Liver (tissue), 9 donors: ENCODE data around the gene AREL1. TPM values are rescaled to one million over a fixed set of nuclear protein-coding genes. Genes with fewer than 3 reads are reported as not detected.

Source experiments
- DNase-seq: peaks from one replicate; pipeline ENCODE4 v3.0.0-alpha.2; 2017; ENCODE audit warnings: low spot score
- H3K27ac ChIP-seq, 2 donors: one replicate each; pipeline ENCODE4 v1.7.0; 2013; ENCODE audit warnings: inconsistent platforms in 2 of 2, low read length in 2 of 2, control low read depth in 1 of 2, low read depth in 1 of 2, mild to moderate bottlenecking in 1 of 2
- H3K27me3 ChIP-seq, 4 donors: one replicate each; pipeline versions ENCODE4 v1.6.1 to v1.7.0; 2013; ENCODE audit warnings: low read length in 3 of 4, inconsistent platforms in 1 of 4, mild to moderate bottlenecking in 1 of 4, moderate library complexity in 1 of 4; ENCODE audit not compliant: control insufficient read depth in 4 of 4, insufficient read depth in 4 of 4
- H3K36me3 ChIP-seq, 4 donors: one replicate each; pipeline versions ENCODE4 v1.6.1 to v1.7.0; 2013; ENCODE audit warnings: low read length in 3 of 4, mild to moderate bottlenecking in 3 of 4, low read depth in 1 of 4, moderate library complexity in 1 of 4; ENCODE audit not compliant: control insufficient read depth in 4 of 4, insufficient read depth in 3 of 4
- H3K4me1 ChIP-seq, 4 donors: one replicate each; pipeline versions ENCODE4 v1.6.1 to v1.7.0; 2013; ENCODE audit warnings: low read length in 3 of 4, mild to moderate bottlenecking in 3 of 4, moderate library complexity in 1 of 4; ENCODE audit not compliant: control insufficient read depth in 4 of 4, insufficient read depth in 4 of 4
- H3K4me3 ChIP-seq, 3 donors: one replicate each; pipeline versions ENCODE4 v1.6.1 to v1.7.0; 2013; ENCODE audit warnings: low read length in 3 of 3, control low read depth in 1 of 3, low read depth in 1 of 3, mild to moderate bottlenecking in 1 of 3
- H3K9ac ChIP-seq, 2 donors: one replicate each; pipeline ENCODE4 v1.7.0; 2013; ENCODE audit warnings: low read length in 2 of 2, mild to moderate bottlenecking in 2 of 2, moderate library complexity in 2 of 2, control low read depth in 1 of 2, low read depth in 1 of 2
- H3K9me3 ChIP-seq, 4 donors: one replicate each; pipeline versions ENCODE4 v1.6.1 to v1.7.0; 2013; ENCODE audit warnings: low read length in 3 of 4; ENCODE audit not compliant: control insufficient read depth in 4 of 4
- ATF3 ChIP-seq: IDR thresholded peaks from 2 replicates; pipeline ENCODE4 v1.6.1; 2016; ENCODE audit warnings: antibody characterized with exemption
- EGR1 ChIP-seq, 2 donors: IDR thresholded peaks; 2 replicates each; pipeline ENCODE4 v1.6.1; 2016 to 2018; ENCODE audit warnings: antibody characterized with exemption in 2 of 2, low read depth in 2 of 2
- FOXA1 ChIP-seq: IDR thresholded peaks from 2 replicates; pipeline ENCODE4 v1.6.1; 2016; ENCODE audit warnings: antibody characterized with exemption
- FOXA2 ChIP-seq: IDR thresholded peaks from 2 replicates; pipeline ENCODE4 v1.6.1; 2016; ENCODE audit warnings: antibody characterized with exemption
- GABPA ChIP-seq, 2 donors: IDR thresholded peaks in 1 of 2; conservative IDR thresholded peaks in 1 of 2; 2 replicates each; pipeline ENCODE4 v1.6.1; 2016; ENCODE audit warnings: antibody characterized with exemption in 2 of 2, mild to moderate bottlenecking in 1 of 2, moderate library complexity in 1 of 2
- HNF4A ChIP-seq, 2 donors: conservative IDR thresholded peaks; 2 replicates each; pipeline ENCODE4 v1.6.1; 2016; ENCODE audit warnings: antibody characterized with exemption in 2 of 2, mild to moderate bottlenecking in 2 of 2
- HNF4G ChIP-seq: IDR thresholded peaks from 2 replicates; pipeline ENCODE4 v1.6.1; 2016; ENCODE audit warnings: antibody characterized with exemption
- JUND ChIP-seq, 2 donors: IDR thresholded peaks; 2 replicates each; pipeline ENCODE4 v1.6.1; 2016; ENCODE audit warnings: antibody characterized with exemption in 2 of 2
- NR2F2 ChIP-seq: IDR thresholded peaks from 2 replicates; pipeline ENCODE4 v1.6.1; 2016; ENCODE audit warnings: antibody characterized with exemption
- RAD21 ChIP-seq, 2 donors: IDR thresholded peaks; 2 replicates each; pipeline ENCODE4 v1.6.1; 2016; ENCODE audit warnings: antibody characterized with exemption in 2 of 2, mild to moderate bottlenecking in 2 of 2
- SP1 ChIP-seq: IDR thresholded peaks from 2 replicates; pipeline ENCODE4 v1.6.1; 2018; ENCODE audit warnings: antibody characterized with exemption, mild to moderate bottlenecking
- TAF1 ChIP-seq: conservative IDR thresholded peaks from 2 replicates; pipeline ENCODE4 v1.6.1; 2016; ENCODE audit warnings: antibody characterized with exemption, mild to moderate bottlenecking
- YY1 ChIP-seq: IDR thresholded peaks from 2 replicates; pipeline ENCODE4 v1.6.1; 2016; ENCODE audit warnings: antibody characterized with exemption, mild to moderate bottlenecking
- WGBS: extraction: QIAGEN DNeasy Blood & Tissue Kit; methylation state at CpG from one replicate; pipeline ENCODE4 v1.1.7; 2013; 5-methylcytosine and 5-hydroxymethylcytosine counted together
- polyA plus RNA-seq, 2 donors: library from polyadenylated mRNA; stranded (reverse) in 1 of 2; unstranded in 1 of 2; fragments of 200-250 nt in 1 of 2; fragments of >200 nt in 1 of 2; fragmentation: Nextera tagmentation in 1 of 2; extraction: Ambion mirVana in 1 of 2; gene quantifications; one replicate each; pipeline versions ENCODE4 v1.2.1 to v1.2.3, GENCODE V29; 2013 to 2015
- total RNA-seq, 2 donors: library from RNA; depleted of rRNA; stranded (reverse); fragments of >200 nt; gene quantifications; one replicate each; pipeline ENCODE4 v1.2.3, GENCODE V29; 2014
- TF ChIP-seq, protein P1 (sequence below): fragments of 150-350 bp; IDR thresholded peaks from 2 replicates; pipeline ENCODE4 v1.5.1; 2017; ENCODE audit warnings: improper control_type of control experiment, low read depth, low read length; ENCODE audit not compliant: missing input control
- TF ChIP-seq, protein P2 (sequence below): IDR thresholded peaks from 2 replicates; pipeline ENCODE4 v1.6.1; 2016; ENCODE audit warnings: antibody characterized with exemption, mild to moderate bottlenecking
- donor health status: healthy.
- donor health status: healthy.
- donor health status: healthy.
- donor health status: healthy.
- donor health status: healthy.

The AREL1 gene
- total and polyA plus RNA-seq, 4 donors, result 5.6 to 26.6 (median 13.2) TPM

- Histone ChIP-seq H3K9ac (no peak overlapping the region), H3K36me3 (peaks cover 2 to 15% (median 3%) of the 10 kb centered on the region in 4 donors), H3K27me3 (no peaks in the 10 kb centered on the region), H3K27ac (no peak overlapping the region), H3K4me3 (no peak overlapping the region), H3K9me3 (no peaks in the 10 kb centered on the region), H3K4me1 (peaks cover 0 to 7% (median 3%) of the 10 kb centered on the region in 4 donors)
- 96% methylated on average over 3 of the region's 3 CpGs for WGBS
- no peak for DNase-seq
- no peak for TF ChIP-seq TAF1
- no peak for TF ChIP-seq HNF4A (conservative IDR thresholded peaks at IDR 0.05)
- no peak for TF ChIP-seq FOXA1
- no peak for TF ChIP-seq EGR1 (IDR thresholded peaks at IDR 0.05; ENCODE audit: low read depth in 2 of 2)
- TF ChIP-seq GABPA (IDR thresholded peaks at IDR 0.05 in 1 of 2, conservative IDR thresholded peaks at IDR 0.05 in 1 of 2), result no peak
- TF ChIP-seq SP1, result no peak
- TF ChIP-seq FOXA2, result no peak
- no peak for TF ChIP-seq YY1
- no peak for TF ChIP-seq HNF4G
- TF ChIP-seq, protein P1, sequence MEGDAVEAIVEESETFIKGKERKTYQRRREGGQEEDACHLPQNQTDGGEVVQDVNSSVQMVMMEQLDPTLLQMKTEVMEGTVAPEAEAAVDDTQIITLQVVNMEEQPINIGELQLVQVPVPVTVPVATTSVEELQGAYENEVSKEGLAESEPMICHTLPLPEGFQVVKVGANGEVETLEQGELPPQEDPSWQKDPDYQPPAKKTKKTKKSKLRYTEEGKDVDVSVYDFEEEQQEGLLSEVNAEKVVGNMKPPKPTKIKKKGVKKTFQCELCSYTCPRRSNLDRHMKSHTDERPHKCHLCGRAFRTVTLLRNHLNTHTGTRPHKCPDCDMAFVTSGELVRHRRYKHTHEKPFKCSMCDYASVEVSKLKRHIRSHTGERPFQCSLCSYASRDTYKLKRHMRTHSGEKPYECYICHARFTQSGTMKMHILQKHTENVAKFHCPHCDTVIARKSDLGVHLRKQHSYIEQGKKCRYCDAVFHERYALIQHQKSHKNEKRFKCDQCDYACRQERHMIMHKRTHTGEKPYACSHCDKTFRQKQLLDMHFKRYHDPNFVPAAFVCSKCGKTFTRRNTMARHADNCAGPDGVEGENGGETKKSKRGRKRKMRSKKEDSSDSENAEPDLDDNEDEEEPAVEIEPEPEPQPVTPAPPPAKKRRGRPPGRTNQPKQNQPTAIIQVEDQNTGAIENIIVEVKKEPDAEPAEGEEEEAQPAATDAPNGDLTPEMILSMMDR, result no peak
- TF ChIP-seq NR2F2, result no peak
- TF ChIP-seq ATF3, result no peak
- no peak for TF ChIP-seq RAD21 (IDR thresholded peaks at IDR 0.05)
- no peak for TF ChIP-seq JUND (IDR thresholded peaks at IDR 0.05)
Observed at GRCh38 chr14:74656964-74657363, 55.9 kb downstream of the AREL1 start.

DNA sequence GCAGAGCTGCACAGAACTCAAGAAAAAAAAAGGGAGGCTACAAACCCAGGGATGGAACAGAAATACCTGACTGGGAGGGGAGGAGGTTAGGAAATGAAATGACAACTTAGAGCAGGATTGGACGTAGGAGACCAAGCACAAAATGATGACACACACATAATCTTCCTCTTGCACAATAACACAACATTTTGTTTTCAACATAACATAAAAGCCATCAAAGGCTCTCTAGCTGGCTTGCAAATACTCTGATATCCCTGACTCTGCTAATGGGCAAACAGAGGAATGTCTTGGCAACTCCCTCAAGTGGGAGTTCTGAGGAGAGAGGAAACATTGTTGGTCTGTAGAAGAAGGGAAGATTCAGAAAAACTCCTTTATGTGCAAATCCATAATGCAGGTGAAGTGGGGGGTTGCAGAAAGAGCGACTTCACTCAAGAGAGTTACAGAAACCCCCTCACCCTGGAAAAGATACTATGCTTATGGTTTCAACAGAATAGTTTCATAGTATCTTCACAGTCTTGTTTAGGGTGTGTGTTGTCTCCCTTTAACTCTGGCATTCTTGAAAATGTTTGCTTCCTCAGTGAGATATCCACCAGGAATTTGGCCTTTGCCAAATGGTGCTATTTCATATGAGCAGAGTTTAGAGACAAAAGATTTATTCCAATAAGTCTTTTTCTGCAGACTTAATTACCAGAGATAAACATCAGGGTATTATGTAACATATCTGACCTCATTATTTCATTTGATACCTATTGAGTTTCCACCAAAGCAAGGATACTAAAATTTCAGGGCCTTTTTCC lies 57.1 kb downstream of the AREL1 start:
- no peaks in the 10 kb centered on the region for H3K27me3 ChIP-seq
- peaks cover 0 to 7% (median 3%) of the 10 kb centered on the region in 4 donors for H3K4me1 ChIP-seq

More for the DNA sequence above, 57.1 kb downstream of the AREL1 start:
- H3K9me3 ChIP-seq, result no peaks in the 10 kb centered on the region
- peaks cover 0 to 4% (median under 1%) of the 10 kb centered on the region in 4 donors for H3K36me3 ChIP-seq
- DNase-seq, result no peak
- TF ChIP-seq ATF3, result no peak
- no peak for TF ChIP-seq RAD21 (IDR thresholded peaks at IDR 0.05)
- TF ChIP-seq HNF4G, result no peak
- TF ChIP-seq TAF1, result no peak
- TF ChIP-seq, protein P2, sequence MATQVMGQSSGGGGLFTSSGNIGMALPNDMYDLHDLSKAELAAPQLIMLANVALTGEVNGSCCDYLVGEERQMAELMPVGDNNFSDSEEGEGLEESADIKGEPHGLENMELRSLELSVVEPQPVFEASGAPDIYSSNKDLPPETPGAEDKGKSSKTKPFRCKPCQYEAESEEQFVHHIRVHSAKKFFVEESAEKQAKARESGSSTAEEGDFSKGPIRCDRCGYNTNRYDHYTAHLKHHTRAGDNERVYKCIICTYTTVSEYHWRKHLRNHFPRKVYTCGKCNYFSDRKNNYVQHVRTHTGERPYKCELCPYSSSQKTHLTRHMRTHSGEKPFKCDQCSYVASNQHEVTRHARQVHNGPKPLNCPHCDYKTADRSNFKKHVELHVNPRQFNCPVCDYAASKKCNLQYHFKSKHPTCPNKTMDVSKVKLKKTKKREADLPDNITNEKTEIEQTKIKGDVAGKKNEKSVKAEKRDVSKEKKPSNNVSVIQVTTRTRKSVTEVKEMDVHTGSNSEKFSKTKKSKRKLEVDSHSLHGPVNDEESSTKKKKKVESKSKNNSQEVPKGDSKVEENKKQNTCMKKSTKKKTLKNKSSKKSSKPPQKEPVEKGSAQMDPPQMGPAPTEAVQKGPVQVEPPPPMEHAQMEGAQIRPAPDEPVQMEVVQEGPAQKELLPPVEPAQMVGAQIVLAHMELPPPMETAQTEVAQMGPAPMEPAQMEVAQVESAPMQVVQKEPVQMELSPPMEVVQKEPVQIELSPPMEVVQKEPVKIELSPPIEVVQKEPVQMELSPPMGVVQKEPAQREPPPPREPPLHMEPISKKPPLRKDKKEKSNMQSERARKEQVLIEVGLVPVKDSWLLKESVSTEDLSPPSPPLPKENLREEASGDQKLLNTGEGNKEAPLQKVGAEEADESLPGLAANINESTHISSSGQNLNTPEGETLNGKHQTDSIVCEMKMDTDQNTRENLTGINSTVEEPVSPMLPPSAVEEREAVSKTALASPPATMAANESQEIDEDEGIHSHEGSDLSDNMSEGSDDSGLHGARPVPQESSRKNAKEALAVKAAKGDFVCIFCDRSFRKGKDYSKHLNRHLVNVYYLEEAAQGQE, result no peak
- TF ChIP-seq GABPA (IDR thresholded peaks at IDR 0.05 in 1 of 2, conservative IDR thresholded peaks at IDR 0.05 in 1 of 2), result no peak
- TF ChIP-seq EGR1 (IDR thresholded peaks at IDR 0.05; ENCODE audit: low read depth in 2 of 2), result no peak
- no peak for TF ChIP-seq FOXA1
- 77% methylated on average over 2 of the region's 2 CpGs for WGBS
- no peak overlapping the region for H3K4me3 ChIP-seq
- H3K27ac ChIP-seq, result no peak overlapping the region
- no peak overlapping the region for H3K9ac ChIP-seq
